ENCODE measurements around the gene PTPN7.

The PTPN7 gene

GRCh38 chr1:202165942-202166843 lies 5.8 kb upstream of the PTPN7 start:
- DNase-seq, result no peak

- DNase-seq, result no peak
These were observed 5.0 kb upstream of the PTPN7 start for GRCh38 chr1:202165267-202165941.

- DNase-seq, result no peak
These were observed 4.1 kb upstream of the PTPN7 start for GRCh38 chr1:202164271-202165037.

- no peak for DNase-seq
These were observed 3.2 kb upstream of the PTPN7 start for GRCh38 chr1:202163281-202164270.

- DNase-seq, result no peak
These were observed 2.2 kb upstream of the PTPN7 start for GRCh38 chr1:202162418-202163280.

GRCh38 chr1:202162047-202162417 lies 1.6 kb upstream of the PTPN7 start:
- no peak for DNase-seq

GRCh38 chr1:202161151-202162046 lies 997 bp upstream of the PTPN7 start:
- no peak for DNase-seq

GRCh38 chr1:202159534-202160371 lies 649 bp downstream of the PTPN7 start:
- DNase-seq, result no peak

- no peak for DNase-seq
These were observed 1.4 kb downstream of the PTPN7 start for GRCh38 chr1:202158810-202159533.

- DNase-seq, result no peak
These were observed 2.5 kb downstream of the PTPN7 start for GRCh38 chr1:202157945-202158344.

- no peak for DNase-seq
These were observed 3.8 kb downstream of the PTPN7 start for GRCh38 chr1:202156590-202156989.

- DNase-seq, result no peak
These were observed 4.9 kb downstream of the PTPN7 start for GRCh38 chr1:202155478-202156021.

- peak; percentile 43 for DNase-seq
These were observed 5.5 kb downstream of the PTPN7 start for GRCh38 chr1:202154766-202155477.

- no peak for DNase-seq
These were observed 6.1 kb downstream of the PTPN7 start for GRCh38 chr1:202154148-202154765.

- no peak for DNase-seq
These were observed 7.1 kb downstream of the PTPN7 start for GRCh38 chr1:202153284-202153683.

- no peak for DNase-seq
These were observed 8.0 kb downstream of the PTPN7 start for GRCh38 chr1:202152399-202152798.

- DNase-seq, result no peak
These were observed 9.4 kb downstream of the PTPN7 start for GRCh38 chr1:202151045-202151444.

Data from midbrain (tissue), 1 donor.